Uterus (tissue), 2 donors: ENCODE results near the gene DMBX1.

Experiments used
- CTCF ChIP-seq, 4 experiments: fragments of 200-600 bp in 2 of 4; fragments of 450-650 bp in 2 of 4; sonication (generic) in 2 of 4; IDR thresholded peaks; one replicate each; pipeline ENCODE4 v1.5.1; 2016 to 2019; ENCODE audit warnings: antibody characterized with exemption in 4 of 4, mild to moderate bottlenecking in 2 of 4, moderate library complexity in 1 of 4
- POLR2A ChIP-seq, 2 donors: fragments of 450-650 bp; IDR thresholded peaks; one replicate each; pipeline ENCODE4 v1.6.1; 2016; ENCODE audit warnings: antibody characterized with exemption in 2 of 2, mild to moderate bottlenecking in 1 of 2, moderate library complexity in 1 of 2

- TF ChIP-seq CTCF (IDR thresholded peaks at IDR 0.05) (no peak), POLR2A (IDR thresholded peaks at IDR 0.05) (no peak)
Observed at GRCh38 chr1:46526013-46526690, 36.5 kb downstream of the DMBX1 start.
